CD14-positive monocyte (primary cell): ENCODE results near the gene SHMT2. TPM values are rescaled to one million over a fixed set of nuclear protein-coding genes. Genes with fewer than 3 reads are reported as not detected.

Experiments used
- DNase-seq, 3 donors: peaks; one replicate each; pipeline ENCODE4 v3.0.0-alpha.2; 2011 to 2022
- H2AFZ ChIP-seq: 2 replicates; pipeline ENCODE4 v1.6.0; 2012; ENCODE audit warnings: mild to moderate bottlenecking, low read depth, low read length, inconsistent platforms; ENCODE audit not compliant: insufficient read depth, poor library complexity, severe bottlenecking
- H3K27ac ChIP-seq, 2 donors: 1 replicate in 1 of 2; 2 replicates in 1 of 2; pipeline ENCODE4 v1.5.1; 2012 to 2013; ENCODE audit warnings: low read length in 2 of 2, control low read depth in 1 of 2, inconsistent platforms in 1 of 2, low read depth in 1 of 2, mild to moderate bottlenecking in 1 of 2
- H3K27me3 ChIP-seq, 2 donors: one replicate each; pipeline versions ENCODE4 v1.6.0 to v1.6.1; 2011 to 2013; ENCODE audit warnings: low read length in 2 of 2; ENCODE audit not compliant: control insufficient read depth in 2 of 2, insufficient read depth in 2 of 2
- H3K36me3 ChIP-seq, 2 donors: replicated peaks in 1 of 2; 1 replicate in 1 of 2; 2 replicates in 1 of 2; pipeline versions ENCODE4 v1.5.1 to v1.6.1; 2012 to 2013; ENCODE audit warnings: low read length in 2 of 2, control low read depth in 1 of 2, inconsistent platforms in 1 of 2, mild to moderate bottlenecking in 1 of 2; ENCODE audit not compliant: insufficient read depth in 2 of 2, control insufficient read depth in 1 of 2
- H3K4me1 ChIP-seq, 2 donors: 1 replicate in 1 of 2; 2 replicates in 1 of 2; pipeline versions ENCODE4 v1.5.1 to v1.6.1; 2012 to 2013; ENCODE audit warnings: low read length in 2 of 2, control low read depth in 1 of 2, inconsistent platforms in 1 of 2, mild to moderate bottlenecking in 1 of 2, moderate library complexity in 1 of 2; ENCODE audit not compliant: insufficient read depth in 2 of 2, control insufficient read depth in 1 of 2
- H3K4me2 ChIP-seq: replicated peaks from 2 replicates; pipeline ENCODE3; 2012; ENCODE audit warnings: low read length, moderate library complexity, mild to moderate bottlenecking; ENCODE audit not compliant: poor library complexity, severe bottlenecking; ENCODE audit errors: extremely low read depth
- H3K4me3 ChIP-seq, 3 experiments: fragments of 200-600 bp in 1 of 3; sonication (generic) in 1 of 3; replicated peaks in 1 of 3; 1 replicate in 2 of 3; 2 replicates in 1 of 3; pipeline ENCODE4 v1.5.1; 2011 to 2013; ENCODE audit warnings: low read length in 3 of 3, mild to moderate bottlenecking in 3 of 3, control low read depth in 2 of 3, low read depth in 2 of 3, inconsistent platforms in 1 of 3, moderate library complexity in 1 of 3
- H3K79me2 ChIP-seq: 2 replicates; pipeline ENCODE4 v1.6.0; 2012; ENCODE audit warnings: mild to moderate bottlenecking, control low read depth, inconsistent platforms, low read length, moderate library complexity; ENCODE audit not compliant: insufficient read depth
- H3K9ac ChIP-seq: 2 replicates; pipeline ENCODE4 v1.6.0; 2017; ENCODE audit warnings: low read length, mild to moderate bottlenecking; ENCODE audit not compliant: insufficient read depth, poor library complexity, severe bottlenecking
- H3K9me3 ChIP-seq, 2 donors: replicated peaks in 1 of 2; 1 replicate in 1 of 2; 2 replicates in 1 of 2; pipeline versions ENCODE4 v1.5.1 to v1.6.1; 2012 to 2013; ENCODE audit warnings: low read length in 2 of 2, control low read depth in 1 of 2; ENCODE audit not compliant: control insufficient read depth in 1 of 2, insufficient read depth in 1 of 2
- H4K20me1 ChIP-seq: 2 replicates; pipeline ENCODE4 v1.6.0; 2012; ENCODE audit warnings: mild to moderate bottlenecking, low read length, control low read depth, moderate library complexity; ENCODE audit not compliant: insufficient read depth
- H3K27ac Mint-ChIP-seq, 7 donors: one replicate each; pipeline ENCODE4 v1.8.0; 2020; ENCODE audit warnings: mild to moderate bottlenecking in 7 of 7, mixed read lengths in 7 of 7, moderate library complexity in 6 of 7, inconsistent platforms in 2 of 7
- H3K27me3 Mint-ChIP-seq, 3 donors: one replicate each; pipeline ENCODE4 v1.8.0; 2021 to 2022; ENCODE audit warnings: low read depth in 3 of 3, mild to moderate bottlenecking in 3 of 3, mixed read lengths in 3 of 3, moderate library complexity in 3 of 3, inconsistent platforms in 1 of 3
- H3K36me3 Mint-ChIP-seq, 2 donors: one replicate each; pipeline ENCODE4 v1.8.0; 2020; ENCODE audit warnings: mixed read lengths in 2 of 2, inconsistent platforms in 1 of 2, mild to moderate bottlenecking in 1 of 2
- H3K4me1 Mint-ChIP-seq: one replicate; pipeline ENCODE4 v1.8.0; 2020; ENCODE audit warnings: mild to moderate bottlenecking, mixed read lengths
- H3K4me3 Mint-ChIP-seq, 2 donors: one replicate each; pipeline ENCODE4 v1.8.0; 2020; ENCODE audit warnings: mild to moderate bottlenecking in 2 of 2, mixed read lengths in 2 of 2, moderate library complexity in 1 of 2
- H3K9me3 Mint-ChIP-seq, 7 donors: one replicate each; pipeline ENCODE4 v1.8.0; 2020 to 2022; ENCODE audit warnings: mixed read lengths in 7 of 7, mild to moderate bottlenecking in 6 of 7, moderate library complexity in 6 of 7, inconsistent platforms in 2 of 7
- CTCF ChIP-seq: fragments of 200-600 bp; IDR thresholded peaks from one replicate; pipeline ENCODE4 v1.8.0; 2022; ENCODE audit warnings: antibody characterized with exemption, mild to moderate bottlenecking
- WGBS: methylation state at CpG from one replicate; pipeline ENCODE4 v1.1.5; 2013; ENCODE audit warnings: missing lambda C conversion rate; ENCODE audit not compliant: insufficient coverage; 5-methylcytosine and 5-hydroxymethylcytosine counted together
- intact Hi-C, 2 donors: fragments of 100-400 bp; cut with micrococcal nuclease; formaldehyde crosslinking; loops; one replicate each; pipeline versions ENCODE4 v1.15.0 to v1.15.1; 2023
- polyA plus RNA-seq, 3 donors: library from polyadenylated mRNA; depleted of rRNA in 1 of 3; unstranded in 2 of 3; stranded (reverse) in 1 of 3; fragments of 300-500 nt in 2 of 3; fragments of >200 nt in 1 of 3; fragmentation: Illumina TruSeq in 2 of 3; gene quantifications; 1 replicate in 2 of 3; 2 replicates in 1 of 3; pipeline ENCODE4 v1.2.3, GENCODE V29; 2012 to 2021

Gene SHMT2
- polyA plus RNA-seq, 3 donors = 36.8 to 52.0 (median 39.8) TPM

- WGBS = 91% methylated on average over 19 of the region's 21 CpGs
Observed at GRCh38 chr12:57187222-57188089, 42.1 kb upstream of the SHMT2 start.

GRCh38 chr12:57188090-57188425, 41.5 kb upstream of the SHMT2 start:
- peaks cover 0 to 4% (median 2%) of the 10 kb centered on the region in 7 donors for H3K9me3 Mint-ChIP-seq
- H4K20me1 ChIP-seq = peaks cover 100% of the 10 kb centered on the region
- H3K4me2 ChIP-seq = no peak overlapping the region
- H3K4me3 ChIP-seq = no peak overlapping the region
- no peak overlapping the region for H3K9ac ChIP-seq
- H3K36me3 ChIP-seq = peaks cover 98 to 100% of the 10 kb centered on the region in 2 donors
- H3K27ac ChIP-seq = no peak overlapping the region
- 95% methylated on average over 8 of the region's 8 CpGs for WGBS
- DNase-seq = no peak
- TF ChIP-seq CTCF = no peak
- H3K27me3 ChIP-seq = no peaks in the 10 kb centered on the region
- H3K79me2 ChIP-seq = no peaks in the 10 kb centered on the region
- no peak overlapping the region for H3K27ac Mint-ChIP-seq
- no peaks in the 10 kb centered on the region for H3K9me3 ChIP-seq
- no peaks in the 10 kb centered on the region for H3K4me1 ChIP-seq
- no peak overlapping the region for H2AFZ ChIP-seq
- H3K4me1 Mint-ChIP-seq = no peaks in the 10 kb centered on the region
- H3K4me3 Mint-ChIP-seq = no peak overlapping the region
- H3K27me3 Mint-ChIP-seq = peaks cover 2 to 7% (median 6%) of the 10 kb centered on the region in 3 donors
- peaks cover 99 to 100% of the 10 kb centered on the region in 2 donors for H3K36me3 Mint-ChIP-seq
- intact Hi-C loops = no loop called here

More at GRCh38 chr12:57187222-57188089, 42.1 kb upstream of the SHMT2 start:
- TF ChIP-seq CTCF = no peak
- Histone ChIP-seq H4K20me1 (peaks cover 100% of the 10 kb centered on the region), H3K4me1 (no peaks in the 10 kb centered on the region), H3K9me3 (no peaks in the 10 kb centered on the region), H3K4me3 (no peak overlapping the region), H3K4me2 (no peak overlapping the region), H3K9ac (no peak overlapping the region), H2AFZ (no peak overlapping the region), H3K27me3 (no peaks in the 10 kb centered on the region), H3K27ac (no peak overlapping the region), H3K36me3 (peaks cover 92 to 100% of the 10 kb centered on the region in 2 donors), H3K79me2 (no peaks in the 10 kb centered on the region)
- Mint-ChIP-seq H3K36me3 (peaks cover 99 to 100% of the 10 kb centered on the region in 2 donors), H3K9me3 (peaks cover 0 to 4% (median 2%) of the 10 kb centered on the region in 7 donors), H3K4me1 (no peaks in the 10 kb centered on the region), H3K27ac (peak overlapping the region in 2 of 7 donors; percentile 45 to 57), H3K27me3 (peaks cover 2 to 8% (median 6%) of the 10 kb centered on the region in 3 donors), H3K4me3 (no peak overlapping the region)
- intact Hi-C loops = no loop called here
- DNase-seq = no peak
